GM23248 (cell line): ENCODE data around the gene CCT7.

ENCODE experiments used
- EZH2 ChIP-seq: fragments of 200-600 bp; sonication (generic); IDR thresholded peaks from 2 replicates; pipeline ENCODE4 v1.6.1; 2018; ENCODE audit warnings: antibody characterized with exemption, mild to moderate bottlenecking; ENCODE audit not compliant: insufficient read depth, poor library complexity, severe bottlenecking
- EZH2phosphoT487 ChIP-seq: fragments of 200-600 bp; sonication (generic); IDR thresholded peaks from 2 replicates; pipeline ENCODE4 v1.6.1; 2018; ENCODE audit warnings: antibody characterized with exemption, moderate library complexity, mild to moderate bottlenecking, low read depth; ENCODE audit not compliant: insufficient read depth

DNA sequence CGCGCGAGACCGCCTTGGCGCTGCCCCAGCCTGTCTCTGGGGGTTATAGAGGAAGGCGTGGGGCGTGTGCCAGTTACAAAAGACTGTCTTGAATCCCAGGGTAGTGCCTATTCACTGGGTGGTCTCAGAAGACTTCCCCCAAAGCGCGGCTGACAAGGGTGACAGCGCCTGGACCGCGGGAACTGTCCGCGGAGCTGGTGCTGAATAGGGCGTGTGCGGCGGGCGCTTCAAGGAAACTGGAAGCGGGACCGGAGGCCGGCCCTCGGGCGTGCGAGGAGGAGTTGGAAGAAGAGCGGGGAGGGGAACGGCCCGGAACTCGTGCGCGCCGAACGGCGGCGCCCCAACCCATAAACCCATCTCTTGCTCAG, 57.0 kb downstream of the CCT7 start:
- TF ChIP-seq EZH2phosphoT487 (no peak), EZH2 (no peak)
